ENCODE measurements around the gene WDR5.

- TF ChIP-seq EZH2phosphoT487 (IDR thresholded peaks at IDR 0.05; ENCODE audit: insufficient read depth, low read depth) (no peak), EZH2 (IDR thresholded peaks at IDR 0.05; ENCODE audit: insufficient read depth, poor library complexity, severe bottlenecking) (no peak)
Observed at GRCh38 chr9:134103391-134103998, 32.4 kb upstream of the WDR5 start.

Data from GM23248 (cell line).